ENCODE results near the gene GATB. TPM values are rescaled to one million over a fixed set of nuclear protein-coding genes. Genes with fewer than 3 reads are reported as not detected.

The GATB gene
- total RNA-seq, 1 experiment from 2014 or later = 20.4 TPM

DNA sequence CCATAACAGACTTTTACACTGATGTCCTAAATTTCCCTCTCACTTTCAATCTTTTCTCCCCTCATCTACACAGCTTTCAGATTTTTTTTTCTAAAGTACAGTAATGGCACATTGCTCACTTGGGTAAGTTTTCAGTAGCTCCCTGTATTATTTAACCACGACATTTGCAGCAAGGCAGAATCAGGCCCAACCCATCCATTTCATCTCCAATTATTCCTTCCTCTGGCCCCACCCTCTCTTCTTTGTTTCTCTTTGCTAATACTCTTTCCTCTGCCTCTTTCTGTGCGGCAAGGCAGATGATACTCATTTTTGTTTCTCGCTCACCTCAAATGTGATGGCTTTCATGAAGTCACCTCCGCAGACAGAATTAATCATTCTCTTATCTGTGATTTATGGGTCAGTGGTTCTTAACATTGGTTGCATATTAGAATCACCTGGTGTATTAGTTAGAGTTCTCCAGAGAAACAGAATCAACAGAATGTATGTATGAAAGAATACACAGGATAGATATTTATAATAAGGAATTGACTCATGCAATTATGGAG is 43.4 kb upstream of the GATB start:
- Histone ChIP-seq H3K9me2 (replicated peaks; ENCODE audit: low read length) (no peaks in the 10 kb centered on the region), H3F3A (ENCODE audit: low read length, unreplicated experiment) (no peaks in the 10 kb centered on the region), H3K4me1 (ENCODE audit: insufficient read depth, low read length) (peaks cover 26% of the 10 kb centered on the region), H3K4me3 (ENCODE audit: low read length) (no peak overlapping the region), H3K27me3 (ENCODE audit: low read length) (no peaks in the 10 kb centered on the region), H3K27ac (ENCODE audit: low read length) (no peak overlapping the region), H3K36me3 (ENCODE audit: low read depth, low read length) (no peaks in the 10 kb centered on the region), H3K79me2 (ENCODE audit: low read length) (no peaks in the 10 kb centered on the region), H3K9ac (ENCODE audit: low read length) (no peak overlapping the region), H4K20me1 (ENCODE audit: low read length) (no peaks in the 10 kb centered on the region), H3K9me3 (ENCODE audit: low read length) (no peaks in the 10 kb centered on the region), H3K4me2 (ENCODE audit: low read length) (no peak overlapping the region), H2AFZ (ENCODE audit: low read length) (no peak overlapping the region)
- intact Hi-C loops (cut with micrococcal nuclease) = no loop called here
- ChIA-PET CTCF (no interaction called here), POLR2A (ENCODE audit: unreplicated experiment) (no interaction called here)
- no TSS peak for BruUV-seq (replicated peaks)
- DNase-seq = no peak
- ATAC-seq = no peak
- TF ChIP-seq EZH2 (IDR thresholded peaks at IDR 0.05; ENCODE audit: low read length, unreplicated experiment) (no peak), EZH2phosphoT487 (IDR thresholded peaks at IDR 0.05; ENCODE audit: borderline replicate concordance, low read length) (no peak)
- TF ChIP-seq, protein P1, sequence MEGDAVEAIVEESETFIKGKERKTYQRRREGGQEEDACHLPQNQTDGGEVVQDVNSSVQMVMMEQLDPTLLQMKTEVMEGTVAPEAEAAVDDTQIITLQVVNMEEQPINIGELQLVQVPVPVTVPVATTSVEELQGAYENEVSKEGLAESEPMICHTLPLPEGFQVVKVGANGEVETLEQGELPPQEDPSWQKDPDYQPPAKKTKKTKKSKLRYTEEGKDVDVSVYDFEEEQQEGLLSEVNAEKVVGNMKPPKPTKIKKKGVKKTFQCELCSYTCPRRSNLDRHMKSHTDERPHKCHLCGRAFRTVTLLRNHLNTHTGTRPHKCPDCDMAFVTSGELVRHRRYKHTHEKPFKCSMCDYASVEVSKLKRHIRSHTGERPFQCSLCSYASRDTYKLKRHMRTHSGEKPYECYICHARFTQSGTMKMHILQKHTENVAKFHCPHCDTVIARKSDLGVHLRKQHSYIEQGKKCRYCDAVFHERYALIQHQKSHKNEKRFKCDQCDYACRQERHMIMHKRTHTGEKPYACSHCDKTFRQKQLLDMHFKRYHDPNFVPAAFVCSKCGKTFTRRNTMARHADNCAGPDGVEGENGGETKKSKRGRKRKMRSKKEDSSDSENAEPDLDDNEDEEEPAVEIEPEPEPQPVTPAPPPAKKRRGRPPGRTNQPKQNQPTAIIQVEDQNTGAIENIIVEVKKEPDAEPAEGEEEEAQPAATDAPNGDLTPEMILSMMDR (conservative IDR thresholded peaks at IDR 0.05; ENCODE audit: low read depth, low read length) = no peak

DNA sequence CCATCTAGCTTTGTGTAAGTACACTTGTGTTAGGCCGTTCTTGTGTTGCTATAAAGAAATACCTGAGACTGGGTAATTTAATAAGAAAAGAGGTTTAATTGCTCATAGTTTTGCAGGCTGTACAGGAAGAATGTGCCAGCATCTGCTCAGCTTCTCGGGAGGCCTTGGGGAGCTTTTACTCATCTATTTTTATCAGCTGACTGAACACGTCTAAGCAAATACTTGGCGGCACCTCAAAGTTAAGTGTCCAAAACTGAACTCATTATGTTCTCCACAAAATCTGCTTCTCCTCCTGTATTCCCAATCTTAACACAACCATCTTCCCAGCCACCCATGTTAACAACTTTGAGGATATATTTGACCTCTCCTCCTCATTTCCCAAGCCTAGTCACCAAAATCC is 42.4 kb upstream of the GATB start:
- H3K9ac ChIP-seq (ENCODE audit: low read length) = no peak overlapping the region
- no TSS peak for BruUV-seq (replicated peaks)
- intact Hi-C loops (cut with micrococcal nuclease) = no loop called here
- no peaks in the 10 kb centered on the region for H3K27me3 ChIP-seq (ENCODE audit: low read length)
- no peak overlapping the region for H2AFZ ChIP-seq (ENCODE audit: low read length)
- H4K20me1 ChIP-seq (ENCODE audit: low read length) = no peaks in the 10 kb centered on the region
- TF ChIP-seq EZH2 (IDR thresholded peaks at IDR 0.05; ENCODE audit: low read length, unreplicated experiment) (no peak), EZH2phosphoT487 (IDR thresholded peaks at IDR 0.05; ENCODE audit: borderline replicate concordance, low read length) (no peak)
- TF ChIP-seq, protein P1 (conservative IDR thresholded peaks at IDR 0.05; ENCODE audit: low read depth, low read length) = no peak
- H3K4me1 ChIP-seq (ENCODE audit: insufficient read depth, low read length) = peaks cover 20% of the 10 kb centered on the region
- DNase-seq (no peak), ATAC-seq (no peak)
- CTCF ChIA-PET = no interaction called here
- POLR2A ChIA-PET (ENCODE audit: unreplicated experiment) = no interaction called here
- no peak overlapping the region for H3K4me3 ChIP-seq (ENCODE audit: low read length)
- no peak overlapping the region for H3K4me2 ChIP-seq (ENCODE audit: low read length)
- no peaks in the 10 kb centered on the region for H3K9me3 ChIP-seq (ENCODE audit: low read length)
- H3K27ac ChIP-seq (ENCODE audit: low read length) = no peak overlapping the region
- H3K36me3 ChIP-seq (ENCODE audit: low read depth, low read length) = no peaks in the 10 kb centered on the region
- no peaks in the 10 kb centered on the region for H3F3A ChIP-seq (ENCODE audit: low read length, unreplicated experiment)
- H3K79me2 ChIP-seq (ENCODE audit: low read length) = no peaks in the 10 kb centered on the region
- H3K9me2 ChIP-seq (replicated peaks; ENCODE audit: low read length) = no peaks in the 10 kb centered on the region
